ENCODE results near the gene ABCB8.

The ABCB8 gene

GRCh38 chr7:151095828-151096475 lies 67.7 kb downstream of the ABCB8 start:
- TF ChIP-seq ZFX (IDR thresholded peaks at IDR 0.05) (no peak), CTCF (conservative IDR thresholded peaks at IDR 0.05) (no peak)
- H3K27ac ChIP-seq = no peak overlapping the region

Data from C4-2B (cell line).